Right ventricle myocardium superior (tissue), 1 donor: ENCODE measurements around the gene SHANK3. TPM values are rescaled to one million over a fixed set of nuclear protein-coding genes. Genes with fewer than 3 reads are reported as not detected.

Source experiments
- ATAC-seq: fragments of 200-7000 bp; cut with Tn5 transposase; one replicate; pipeline ENCODE4 v1.9.1; 2020; ENCODE audit warnings: mild to moderate bottlenecking; ENCODE audit not compliant: poor library complexity
- DNase-seq: peaks from one replicate; pipeline ENCODE4 v3.0.0-alpha.2; 2020
- intact Hi-C: fragments of 100-400 bp; cut with DNase I; formaldehyde crosslinking; loops from one replicate; pipeline ENCODE4 v1.11.2; 2022
- total RNA-seq: library from RNA; stranded (reverse); fragmentation: NEBNext Ultra II Directional; extraction: Animal tissue kit (Norgen Biotek cat#: 25700); gene quantifications from one replicate; pipeline ENCODE4 v1.2.1, GENCODE V29; 2021
- donor health status: DM: no; HTN: yes; CAD: no; lungs with severe emphysema.

Gene SHANK3
- total RNA-seq, 1 donor from 2014 or later = 19.3 TPM

DNA sequence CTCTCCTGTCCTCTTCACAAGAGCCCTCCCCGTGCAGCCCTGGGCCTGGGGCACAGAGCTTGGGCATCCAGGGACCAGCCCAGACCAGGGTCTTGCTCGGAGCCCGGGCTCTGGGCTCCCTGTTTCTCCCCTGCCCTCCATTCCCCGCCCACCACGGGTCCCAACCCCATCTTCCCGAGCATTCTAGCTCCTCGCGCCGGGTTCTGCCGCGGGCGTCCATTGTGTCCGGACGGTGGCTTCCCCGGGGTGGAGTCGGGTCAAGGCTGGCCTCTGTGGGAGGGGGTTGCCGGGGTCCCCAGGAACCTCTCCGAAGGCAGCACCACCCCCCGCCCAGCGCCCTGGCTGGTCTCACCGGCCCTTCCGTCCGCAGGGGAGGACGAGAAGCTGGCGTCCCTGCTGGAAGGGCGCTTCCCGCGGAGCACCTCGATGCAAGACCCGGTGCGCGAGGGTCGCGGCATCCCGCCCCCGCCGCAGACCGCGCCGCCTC lies 47.2 kb downstream of the SHANK3 start:
- no peak for DNase-seq
- intact Hi-C loops = no loop called here

DNA sequence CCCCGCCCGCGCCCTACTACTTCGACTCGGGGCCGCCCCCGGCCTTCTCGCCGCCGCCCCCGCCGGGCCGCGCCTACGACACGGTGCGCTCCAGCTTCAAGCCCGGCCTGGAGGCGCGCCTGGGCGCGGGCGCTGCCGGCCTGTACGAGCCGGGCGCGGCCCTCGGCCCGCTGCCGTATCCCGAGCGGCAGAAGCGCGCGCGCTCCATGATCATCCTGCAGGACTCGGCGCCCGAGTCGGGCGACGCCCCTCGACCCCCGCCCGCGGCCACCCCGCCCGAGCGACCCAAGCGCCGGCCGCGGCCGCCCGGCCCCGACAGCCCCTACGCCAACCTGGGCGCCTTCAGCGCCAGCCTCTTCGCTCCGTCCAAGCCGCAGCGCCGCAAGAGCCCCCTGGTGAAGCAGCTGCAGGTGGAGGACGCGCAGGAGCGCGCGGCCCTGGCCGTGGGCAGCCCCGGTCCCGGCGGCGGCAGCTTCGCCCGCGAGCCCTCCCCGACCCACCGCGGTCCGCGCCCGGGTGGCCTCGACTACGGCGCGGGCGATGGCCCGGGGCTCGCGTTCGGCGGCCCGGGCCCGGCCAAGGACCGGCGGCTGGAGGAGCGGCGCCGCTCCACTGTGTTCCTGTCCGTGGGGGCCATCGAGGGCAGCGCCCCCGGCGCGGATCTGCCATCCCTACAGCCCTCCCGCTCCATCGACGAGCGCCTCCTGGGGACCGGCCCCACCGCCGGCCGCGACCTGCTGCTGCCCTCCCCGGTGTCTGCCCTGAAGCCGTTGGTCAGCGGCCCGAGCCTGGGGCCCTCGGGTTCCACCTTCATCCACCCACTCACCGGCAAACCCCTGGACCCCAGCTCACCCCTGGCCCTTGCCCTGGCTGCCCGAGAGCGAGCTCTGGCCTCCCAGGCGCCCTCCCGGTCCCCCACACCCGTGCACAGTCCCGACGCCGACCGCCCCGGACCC lies 48.0 kb downstream of the SHANK3 start:
- ATAC-seq (no peak), DNase-seq (no peak)
- intact Hi-C loops = no loop called here

More for the DNA sequence above, 47.2 kb downstream of the SHANK3 start:
- ATAC-seq = no peak

GRCh38 chr22:50721257-50721844 lies 48.7 kb downstream of the SHANK3 start:
- intact Hi-C loops = no loop called here
- ATAC-seq (no peak), DNase-seq (no peak)

DNA sequence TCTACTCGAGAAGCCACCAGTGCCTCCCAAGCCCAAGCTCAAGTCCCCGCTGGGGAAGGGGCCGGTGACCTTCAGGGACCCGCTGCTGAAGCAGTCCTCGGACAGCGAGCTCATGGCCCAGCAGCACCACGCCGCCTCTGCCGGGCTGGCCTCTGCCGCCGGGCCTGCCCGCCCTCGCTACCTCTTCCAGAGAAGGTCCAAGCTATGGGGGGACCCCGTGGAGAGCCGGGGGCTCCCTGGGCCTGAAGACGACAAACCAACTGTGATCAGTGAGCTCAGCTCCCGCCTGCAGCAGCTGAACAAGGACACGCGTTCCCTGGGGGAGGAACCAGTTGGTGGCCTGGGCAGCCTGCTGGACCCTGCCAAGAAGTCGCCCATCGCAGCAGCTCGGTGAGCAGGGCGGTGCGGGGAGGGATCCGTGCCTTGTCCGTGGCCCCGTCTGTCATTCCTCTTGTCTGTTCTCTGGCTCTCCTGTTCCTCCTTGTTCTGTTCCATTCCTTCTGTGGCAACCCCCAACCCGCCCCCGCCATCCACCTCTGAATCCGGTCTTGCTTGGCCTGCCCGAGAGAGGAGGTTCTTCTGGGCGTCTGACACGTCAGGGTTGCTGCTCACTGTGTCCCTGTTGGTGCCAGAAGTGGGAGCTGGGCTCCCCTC lies 49.6 kb downstream of the SHANK3 start:
- intact Hi-C loops = no loop called here

More for the DNA sequence above, 49.6 kb downstream of the SHANK3 start:
- no peak for DNase-seq
- ATAC-seq = no peak

Other genes with a start within 250 kb of the SHANK3 start
- 46.6 TPM for gene SBF1, start 197.8 kb upstream of the SHANK3 start, total RNA-seq
- gene ADM2, start 191.3 kb upstream of the SHANK3 start, total RNA-seq = not detected
- not detected for gene MIOX, start 186.0 kb upstream of the SHANK3 start, total RNA-seq
- 25.3 TPM for gene LMF2, start 165.1 kb upstream of the SHANK3 start, total RNA-seq
- 28.8 TPM for gene NCAPH2, start 164.6 kb upstream of the SHANK3 start, total RNA-seq
- not detected for gene SCO2, start 147.2 kb upstream of the SHANK3 start, total RNA-seq
- 11.8 TPM for gene TYMP, start 142.8 kb upstream of the SHANK3 start, total RNA-seq
- not detected for gene KLHDC7B, start 126.9 kb upstream of the SHANK3 start, total RNA-seq
- gene SYCE3, start 109.9 kb upstream of the SHANK3 start, total RNA-seq = not detected
- gene CPT1B, start 94.4 kb upstream of the SHANK3 start, total RNA-seq = 402 TPM
- 36.0 TPM for gene CHKB, start 90.0 kb upstream of the SHANK3 start, total RNA-seq
- 0.62 TPM for gene MAPK8IP2, start 72.0 kb upstream of the SHANK3 start, total RNA-seq
- 19.1 TPM for gene ARSA, start 44.7 kb upstream of the SHANK3 start, total RNA-seq
- gene ACR, start 65.4 kb downstream of the SHANK3 start, total RNA-seq = 0.43 TPM
- 9.7 TPM for gene RABL2B, start 110.8 kb downstream of the SHANK3 start, total RNA-seq